Fibroblast of lung (primary cell): ENCODE data around the gene AP1M2. TPM values are rescaled to one million over a fixed set of nuclear protein-coding genes. Genes with fewer than 3 reads are reported as not detected.

Source experiments
- DNase-seq, 2 donors: peaks; one replicate each; pipeline versions ENCODE4 v3.0.0 to v3.0.0-alpha.2; 2010; ENCODE audit warnings: low read depth in 2 of 2
- H2AFZ ChIP-seq: 2 replicates; pipeline ENCODE4 v1.5.1; 2012; ENCODE audit warnings: low read length, control low read depth, inconsistent platforms
- H3K27ac ChIP-seq: 2 replicates; pipeline ENCODE4 v1.5.1; 2011; ENCODE audit warnings: low read length, control low read depth; ENCODE audit not compliant: insufficient read depth
- H3K27me3 ChIP-seq: 2 replicates; pipeline ENCODE4 v1.5.1; 2011; ENCODE audit warnings: mild to moderate bottlenecking, low read length; ENCODE audit not compliant: control insufficient read depth, insufficient read depth
- H3K36me3 ChIP-seq: 2 replicates; pipeline ENCODE4 v1.5.1; 2011; ENCODE audit warnings: low read length; ENCODE audit not compliant: control insufficient read depth, insufficient read depth
- H3K4me1 ChIP-seq: 2 replicates; pipeline ENCODE4 v1.5.1; 2011; ENCODE audit warnings: low read length; ENCODE audit not compliant: control insufficient read depth, insufficient read depth; ENCODE audit errors: extremely low read depth
- H3K4me2 ChIP-seq: 2 replicates; pipeline ENCODE4 v1.5.1; 2011; ENCODE audit warnings: low read length, control low read depth; ENCODE audit not compliant: insufficient read depth; ENCODE audit errors: extremely low read depth
- H3K4me3 ChIP-seq, 4 experiments: fragments of 200-600 bp in 1 of 4; sonication (generic) in 1 of 4; replicated peaks in 1 of 4; 2 replicates each; pipeline ENCODE4 v1.5.1; 2011 to 2016; ENCODE audit warnings: low read length in 4 of 4, low read depth in 3 of 4, mild to moderate bottlenecking in 3 of 4, control low read depth in 2 of 4, inconsistent platforms in 1 of 4, mixed read lengths in 1 of 4; ENCODE audit not compliant: insufficient read depth in 1 of 4; ENCODE audit errors: control extremely low read depth in 1 of 4
- H3K79me2 ChIP-seq: 2 replicates; pipeline ENCODE4 v1.5.1; 2012; ENCODE audit warnings: mild to moderate bottlenecking, low read length, inconsistent platforms; ENCODE audit not compliant: control insufficient read depth, insufficient read depth
- H3K9ac ChIP-seq: 2 replicates; pipeline ENCODE4 v1.5.1; 2011; ENCODE audit warnings: mild to moderate bottlenecking, low read length, control low read depth; ENCODE audit not compliant: insufficient read depth
- H3K9me3 ChIP-seq: 2 replicates; pipeline ENCODE4 v1.5.1; 2012; ENCODE audit warnings: low read depth, low read length; ENCODE audit not compliant: control insufficient read depth, insufficient read depth
- H4K20me1 ChIP-seq: 2 replicates; pipeline ENCODE4 v1.5.1; 2011; ENCODE audit warnings: low read length; ENCODE audit not compliant: control insufficient read depth, insufficient read depth; ENCODE audit errors: extremely low read depth
- CTCF ChIP-seq, 2 donors: IDR thresholded peaks in 1 of 2; conservative IDR thresholded peaks in 1 of 2; 1 replicate in 1 of 2; 2 replicates in 1 of 2; pipeline ENCODE4 v1.5.1; 2011 to 2012; ENCODE audit warnings: low read length in 2 of 2, control low read depth in 1 of 2, inconsistent platforms in 1 of 2, low read depth in 1 of 2, mild to moderate bottlenecking in 1 of 2
- EZH2 ChIP-seq: IDR thresholded peaks from 2 replicates; pipeline ENCODE4 v1.5.1; 2012; ENCODE audit warnings: low read length, control low read depth, mild to moderate bottlenecking; ENCODE audit errors: missing control alignments
- polyA plus RNA-seq, 2 donors: library from polyadenylated mRNA; depleted of rRNA in 1 of 2; stranded (reverse) in 1 of 2; unstranded in 1 of 2; fragments of >200 nt; gene quantifications; 2 replicates each; pipeline ENCODE4 v1.2.1, GENCODE V29; 2011 to 2012; ENCODE audit warnings: missing spikeins in 1 of 2
- total RNA-seq: library from RNA; depleted of rRNA; stranded (reverse); fragments of >200 nt; gene quantifications from 2 replicates; pipeline ENCODE4 v1.2.1, GENCODE V29; 2014

The AP1M2 gene
- total and polyA plus RNA-seq, 2 donors (not counting 1 experiment from before 2014, with no cell fraction given), result 0.16 to 0.17 TPM

DNA sequence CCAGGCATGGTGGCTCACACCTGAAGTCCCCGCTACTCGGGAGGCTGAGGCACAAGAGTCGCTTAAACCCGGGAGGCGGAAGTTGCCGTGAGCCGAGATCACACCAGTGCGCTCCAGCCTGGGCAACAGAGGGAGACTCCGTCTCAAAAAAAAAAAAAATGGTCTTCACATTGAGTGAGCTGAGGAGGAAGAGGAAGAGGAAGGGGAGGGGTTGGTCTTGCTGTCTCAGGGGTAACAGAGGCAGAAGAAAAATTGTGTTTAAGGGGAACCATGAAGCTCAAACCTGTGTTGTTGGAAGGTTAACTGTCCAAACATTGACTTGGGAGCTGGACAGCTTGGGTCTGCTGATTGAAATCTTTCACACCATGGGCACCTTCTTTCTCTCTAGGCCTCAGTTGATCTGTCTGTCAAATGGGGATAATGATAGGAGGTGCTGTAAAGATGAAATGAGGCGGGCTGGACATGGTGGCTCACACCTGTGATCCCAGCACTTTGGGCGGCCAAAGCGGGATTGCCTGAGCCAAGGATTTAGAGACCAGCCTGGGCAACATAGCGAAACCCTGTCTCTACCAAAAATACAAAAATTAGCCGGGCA lies 28.4 kb upstream of the AP1M2 start:
- no peak overlapping the region for H3K27ac ChIP-seq
- H3K27me3 ChIP-seq, result no peaks in the 10 kb centered on the region
- H3K4me3 ChIP-seq, result no peak overlapping the region
- no peak overlapping the region for H2AFZ ChIP-seq
- no peak for DNase-seq
- no peak for TF ChIP-seq EZH2
- no peak for TF ChIP-seq CTCF (conservative IDR thresholded peaks at IDR 0.05 in 1 of 2, IDR thresholded peaks at IDR 0.05 in 1 of 2; ENCODE audit: low read depth in 1 of 2, low read length in 2 of 2)
- no peaks in the 10 kb centered on the region for H3K36me3 ChIP-seq
- no peak overlapping the region for H3K9ac ChIP-seq
- peaks cover 11% of the 10 kb centered on the region for H3K4me1 ChIP-seq
- H3K79me2 ChIP-seq, result peaks cover 10% of the 10 kb centered on the region
- no peak overlapping the region for H3K4me2 ChIP-seq
- H4K20me1 ChIP-seq, result no peaks in the 10 kb centered on the region
- H3K9me3 ChIP-seq, result no peaks in the 10 kb centered on the region

DNA sequence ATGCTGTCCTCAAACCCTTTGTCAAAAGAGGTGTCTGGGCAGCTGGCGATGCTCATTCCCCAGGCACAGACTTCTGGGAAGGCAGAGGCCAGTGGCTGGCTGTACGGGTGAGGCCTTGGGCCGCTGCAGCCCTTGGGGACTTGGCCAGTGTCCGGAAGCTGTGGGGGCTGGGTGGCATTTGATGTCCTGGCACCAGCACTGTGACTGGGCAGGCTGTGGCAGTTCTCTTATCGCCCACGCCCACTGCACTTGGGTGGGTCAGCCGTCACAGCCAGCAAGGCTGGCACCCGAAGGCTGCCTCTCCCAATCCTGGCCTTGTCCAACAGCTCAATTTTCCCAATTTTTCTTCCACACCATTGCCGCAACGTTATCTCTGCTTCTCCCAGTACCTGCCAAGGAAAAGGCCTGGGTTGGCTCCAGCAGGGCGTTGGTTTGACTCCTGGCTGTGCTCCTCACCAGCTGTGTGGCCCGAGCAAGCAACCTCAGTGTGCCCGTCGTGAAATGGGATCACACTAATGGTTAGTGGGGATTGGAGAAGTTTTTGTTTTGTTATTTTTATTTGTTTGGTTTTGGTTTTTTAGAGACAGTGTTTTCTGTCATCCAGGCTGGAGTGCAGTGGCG lies 25.5 kb upstream of the AP1M2 start:
- no peak overlapping the region for H3K9ac ChIP-seq
- H3K4me3 ChIP-seq, result no peak overlapping the region
- DNase-seq, result peak; percentile 19 to 38
- no peaks in the 10 kb centered on the region for H3K36me3 ChIP-seq
- peak overlapping the region; percentile 43 for H3K27ac ChIP-seq
- no peaks in the 10 kb centered on the region for H4K20me1 ChIP-seq
- peak overlapping the region; percentile 20 for H2AFZ ChIP-seq
- H3K4me1 ChIP-seq, result peaks cover 11% of the 10 kb centered on the region
- H3K27me3 ChIP-seq, result no peaks in the 10 kb centered on the region
- peak overlapping the region; percentile 52 for H3K4me2 ChIP-seq
- no peaks in the 10 kb centered on the region for H3K9me3 ChIP-seq
- TF ChIP-seq CTCF (conservative IDR thresholded peaks at IDR 0.05 in 1 of 2, IDR thresholded peaks at IDR 0.05 in 1 of 2; ENCODE audit: low read depth in 1 of 2, low read length in 2 of 2), result no peak
- TF ChIP-seq EZH2, result no peak
- H3K79me2 ChIP-seq, result peaks cover 10% of the 10 kb centered on the region

GRCh38 chr19:10611907-10612306 lies 24.8 kb upstream of the AP1M2 start:
- H4K20me1 ChIP-seq, result no peaks in the 10 kb centered on the region
- no peak overlapping the region for H3K4me2 ChIP-seq
- DNase-seq, result no peak
- peaks cover 6% of the 10 kb centered on the region for H3K4me1 ChIP-seq
- no peaks in the 10 kb centered on the region for H3K36me3 ChIP-seq
- H3K9ac ChIP-seq, result no peak overlapping the region
- H3K27me3 ChIP-seq, result no peaks in the 10 kb centered on the region
- H2AFZ ChIP-seq, result no peak overlapping the region
- H3K79me2 ChIP-seq, result peaks cover 10% of the 10 kb centered on the region
- no peak overlapping the region for H3K27ac ChIP-seq
- TF ChIP-seq EZH2 (no peak), CTCF (conservative IDR thresholded peaks at IDR 0.05 in 1 of 2, IDR thresholded peaks at IDR 0.05 in 1 of 2; ENCODE audit: low read depth in 1 of 2, low read length in 2 of 2) (no peak)
- H3K4me3 ChIP-seq, result no peak overlapping the region
- no peaks in the 10 kb centered on the region for H3K9me3 ChIP-seq
